ENCODE measurements around the gene MAP2K7.

MAP2K7 gene

GRCh38 chr19:7918615-7919421 lies 15.1 kb downstream of the MAP2K7 start:
- no peak for DNase-seq

- DNase-seq = peak; percentile 69 to 97 (median 90)
Measured at GRCh38 chr19:7919610-7920518, 16.2 kb downstream of the MAP2K7 start, which contains the start of gene SNAPC2. Gene SNAPC2 (plus strand): TSS chr19:7920338. CDS start chr19:7920367, 29 bp downstream.

GRCh38 chr19:7920519-7921301 lies 17.0 kb downstream of the MAP2K7 start:
- DNase-seq = peak; percentile 78 to 100 (median 97)

- DNase-seq = peak in 1 of 51 donors; percentile 43
Measured at GRCh38 chr19:7921302-7921966, 17.8 kb downstream of the MAP2K7 start.

GRCh38 chr19:7921967-7922835 lies 18.5 kb downstream of the MAP2K7 start:
- DNase-seq = no peak

- no peak for DNase-seq
Measured at GRCh38 chr19:7922836-7923195, 19.1 kb downstream of the MAP2K7 start.

- DNase-seq = peak in 3 of 51 donors; percentile 21 to 68 (median 55)
Measured at GRCh38 chr19:7923295-7924191, 19.9 kb downstream of the MAP2K7 start.

GRCh38 chr19:7924241-7924640 lies 20.6 kb downstream of the MAP2K7 start:
- DNase-seq = no peak

GRCh38 chr19:7924651-7925170 lies 21.0 kb downstream of the MAP2K7 start:
- no peak for DNase-seq

- peak in 26 of 51 donors; percentile 6 to 70 (median 38) for DNase-seq
Measured at GRCh38 chr19:7925171-7925851, 21.6 kb downstream of the MAP2K7 start.

- DNase-seq = peak in 35 of 51 donors; percentile 3 to 78 (median 47)
Measured at GRCh38 chr19:7926021-7926726, 22.5 kb downstream of the MAP2K7 start, which contains the start of gene CTXN1. Gene CTXN1 (minus strand): TSS chr19:7926135. CDS start chr19:7925538, 597 bp downstream.

- no peak for DNase-seq
Measured at GRCh38 chr19:7926727-7927604, 23.3 kb downstream of the MAP2K7 start.

GRCh38 chr19:7927605-7928333 lies 24.1 kb downstream of the MAP2K7 start:
- peak in 1 of 51 donors; percentile 55 for DNase-seq

GRCh38 chr19:7928334-7928706 lies 24.6 kb downstream of the MAP2K7 start:
- DNase-seq = peak in 1 of 51 donors; percentile 55

Data from hypothalamus (tissue), 51 donors.